NCI-H1436 treated with DMSO at 0.1 percent for 48 hours (cell line): ENCODE measurements around the gene HIGD1A.

Source experiments
- DNase-seq: peaks from one replicate; lab custom pipeline; 2025; lab: John Stamatoyannopoulos, UW

Gene HIGD1A

DNA sequence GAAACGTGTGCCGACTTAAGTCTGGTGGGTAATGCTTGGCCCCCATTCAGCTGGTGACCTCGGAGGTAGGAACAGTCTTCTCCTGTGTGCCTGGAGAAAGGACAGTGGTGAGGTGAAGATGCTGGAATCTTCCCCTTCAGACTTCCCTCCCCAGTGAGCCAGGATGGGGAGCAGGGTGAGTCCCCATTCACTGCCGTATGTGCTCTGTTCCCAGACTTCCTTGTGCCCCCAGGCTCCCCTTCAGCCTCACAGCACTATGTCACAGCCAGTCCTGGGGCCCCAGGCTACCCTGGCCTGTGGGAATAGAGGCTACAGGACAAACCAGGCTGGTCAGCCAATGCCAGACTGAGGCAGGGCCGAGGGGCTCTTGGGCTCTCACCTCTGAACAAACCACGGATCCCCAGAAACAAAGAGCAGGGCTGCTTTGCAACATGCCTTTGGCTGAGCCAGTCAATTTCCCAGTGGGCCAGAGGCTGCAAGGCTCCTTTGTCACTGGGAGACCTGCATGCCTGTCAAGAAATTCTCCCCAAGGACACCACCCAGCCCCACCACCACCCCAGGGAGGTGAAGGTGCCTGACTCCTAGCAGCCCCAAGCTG lies 69.9 kb downstream of the HIGD1A start:
- no peak for DNase-seq

DNA sequence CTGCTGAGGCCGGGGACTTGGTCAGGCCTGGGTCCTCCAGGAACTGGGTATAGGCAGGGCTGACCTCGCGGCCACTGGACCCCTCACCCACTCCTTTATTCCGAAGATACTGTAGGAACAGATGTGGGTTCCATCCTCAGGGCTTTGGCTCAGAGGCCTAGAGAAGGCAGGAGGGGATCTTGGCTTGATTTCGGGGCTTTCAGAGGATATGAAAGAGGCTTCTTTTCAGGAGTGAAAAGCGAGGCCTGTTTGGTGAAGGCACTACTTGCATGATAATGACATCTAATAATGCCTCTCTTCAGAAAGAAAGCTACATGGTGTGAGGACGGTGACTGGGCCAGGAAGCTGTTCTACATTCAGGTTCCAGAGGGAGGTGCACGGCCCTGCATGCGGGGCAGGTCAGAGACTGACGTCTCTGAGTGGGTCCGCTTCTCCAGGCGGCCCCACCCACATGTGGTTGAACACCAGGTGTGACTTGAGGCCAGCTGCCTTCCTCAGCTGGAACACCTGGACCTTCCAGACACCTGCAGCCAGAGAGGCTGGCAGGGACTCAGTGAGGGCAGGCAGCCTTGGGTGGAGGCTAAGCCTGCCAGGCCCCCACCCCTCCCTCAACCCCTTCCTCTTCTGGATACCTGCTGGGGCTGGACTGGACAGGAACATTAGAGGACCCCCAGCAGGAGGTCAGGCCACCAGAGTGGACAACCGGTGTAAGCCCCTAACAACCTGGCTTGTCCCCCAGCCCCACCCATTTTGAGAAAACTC lies 70.6 kb downstream of the HIGD1A start:
- no peak for DNase-seq
